GM23338 (cell line): Measurements from ENCODE around the gene AP5Z1. TPM values are rescaled to one million over a fixed set of nuclear protein-coding genes. Genes with fewer than 3 reads are reported as not detected.

Experiments
- ATAC-seq: fragments of 200-7000 bp; cut with Tn5 transposase; 3 replicates; pipeline ENCODE4 v1.9.1; 2020
- DNase-seq: peaks from one replicate; pipeline ENCODE4 v3.0.0-alpha.2; 2015; ENCODE audit warnings: low spot score
- H2AFZ ChIP-seq: fragments of 200-600 bp; sonication (generic); 2 replicates; pipeline ENCODE4 v1.8.0; 2016; ENCODE audit warnings: antibody characterized with exemption, mild to moderate bottlenecking, moderate library complexity
- H3F3A ChIP-seq: fragments of 200-600 bp; sonication (generic); replicated peaks from 2 replicates; pipeline ENCODE4 v1.8.0; 2017; ENCODE audit warnings: antibody characterized with exemption, mixed run types, low read depth
- H3K27ac ChIP-seq: fragments of 200-600 bp; sonication (generic); 2 replicates; pipeline ENCODE4 v1.6.1; 2016; ENCODE audit warnings: low read depth
- H3K27me3 ChIP-seq: fragments of 200-600 bp; sonication (generic); 2 replicates; pipeline ENCODE4 v1.8.0; 2016; ENCODE audit warnings: mild to moderate bottlenecking, mixed run types, moderate library complexity; ENCODE audit not compliant: insufficient read depth
- H3K36me3 ChIP-seq: fragments of 200-600 bp; sonication (generic); 2 replicates; pipeline ENCODE4 v1.8.0; 2016; ENCODE audit warnings: mild to moderate bottlenecking; ENCODE audit not compliant: insufficient read depth
- H3K4me1 ChIP-seq: fragments of 200-600 bp; sonication (generic); 2 replicates; pipeline ENCODE4 v1.8.0; 2016; ENCODE audit warnings: mild to moderate bottlenecking, moderate library complexity; ENCODE audit not compliant: insufficient read depth
- H3K4me2 ChIP-seq: fragments of 200-600 bp; sonication (generic); 2 replicates; pipeline ENCODE4 v1.7.1; 2017; ENCODE audit warnings: mixed run types
- H3K4me3 ChIP-seq: fragments of 200-600 bp; sonication (generic); 2 replicates; pipeline ENCODE4 v1.6.1; 2016; ENCODE audit warnings: mixed run types
- H3K79me2 ChIP-seq: fragments of 200-600 bp; sonication (generic); replicated peaks from 2 replicates; pipeline ENCODE4 v1.8.0; 2017; ENCODE audit warnings: mild to moderate bottlenecking; ENCODE audit not compliant: insufficient read depth
- H3K9me2 ChIP-seq: fragments of 200-600 bp; sonication (generic); 2 replicates; pipeline ENCODE4 v1.8.0; 2017; ENCODE audit not compliant: insufficient read depth
- H4K20me1 ChIP-seq: fragments of 200-600 bp; sonication (generic); replicated peaks from 2 replicates; pipeline ENCODE4 v1.8.0; 2017; ENCODE audit warnings: mild to moderate bottlenecking; ENCODE audit not compliant: insufficient read depth
- H3K27ac Mint-ChIP-seq: 2 replicates; pipeline ENCODE4 v1.8.0; 2020; ENCODE audit warnings: inconsistent platforms, mild to moderate bottlenecking, moderate library complexity, mixed read lengths
- H3K27me3 Mint-ChIP-seq: 3 replicates; pipeline ENCODE4 v1.8.0; 2022; ENCODE audit warnings: low read depth, mild to moderate bottlenecking, moderate library complexity, mixed read lengths, inconsistent platforms; ENCODE audit not compliant: insufficient read depth, poor library complexity
- H3K36me3 Mint-ChIP-seq: 3 replicates; pipeline ENCODE4 v1.8.0; 2021; ENCODE audit warnings: low read depth, mild to moderate bottlenecking, inconsistent platforms, moderate library complexity, mixed read lengths
- H3K4me1 Mint-ChIP-seq: 3 replicates; pipeline ENCODE4 v1.8.0; 2020; ENCODE audit warnings: mild to moderate bottlenecking, inconsistent platforms, mixed read lengths
- H3K4me3 Mint-ChIP-seq: 3 replicates; pipeline ENCODE4 v1.8.0; 2021; ENCODE audit warnings: moderate library complexity, mild to moderate bottlenecking, inconsistent platforms, mixed read lengths
- H3K9me3 Mint-ChIP-seq: 3 replicates; pipeline ENCODE4 v1.8.0; 2020; ENCODE audit warnings: moderate library complexity, mild to moderate bottlenecking, inconsistent platforms, mixed read lengths
- CREB1 ChIP-seq: fragments of 250-450 bp; sonication (Bioruptor Pico); IDR thresholded peaks from 2 replicates; pipeline ENCODE4 v1.5.0; 2020; ENCODE audit warnings: low read depth, mild to moderate bottlenecking, moderate library complexity
- EZH2 ChIP-seq: fragments of 200-600 bp; sonication (generic); IDR thresholded peaks from one replicate; pipeline ENCODE4 v1.8.0; 2017; ENCODE audit warnings: antibody characterized with exemption, mild to moderate bottlenecking, low read depth; ENCODE audit not compliant: unreplicated experiment
- EZH2phosphoT487 ChIP-seq: fragments of 200-600 bp; sonication (generic); IDR thresholded peaks from one replicate; pipeline ENCODE4 v1.8.1; 2018; ENCODE audit warnings: antibody characterized with exemption; ENCODE audit not compliant: unreplicated experiment
- JUNB ChIP-seq: IDR thresholded peaks from one replicate; pipeline ENCODE4 v1.6.1; 2016; ENCODE audit warnings: antibody characterized with exemption; ENCODE audit not compliant: unreplicated experiment
- NANOG ChIP-seq: IDR thresholded peaks from 2 replicates; pipeline ENCODE4 v1.6.1; 2016; ENCODE audit warnings: antibody characterized with exemption, borderline replicate concordance
- POLR2AphosphoS5 ChIP-seq: IDR thresholded peaks from 2 replicates; pipeline ENCODE4 v1.6.1; 2016; ENCODE audit warnings: antibody characterized with exemption, low read depth
- STAT1 ChIP-seq: IDR thresholded peaks from one replicate; pipeline ENCODE4 v1.6.1; 2016; ENCODE audit warnings: antibody characterized with exemption; ENCODE audit not compliant: unreplicated experiment
- ZNF331 ChIP-seq: fragments of 250-450 bp; sonication (Bioruptor Pico); IDR thresholded peaks from 2 replicates; pipeline ENCODE4 v1.5.0; 2020; ENCODE audit warnings: low read depth, mild to moderate bottlenecking, moderate library complexity
- polyA plus RNA-seq: library from polyadenylated mRNA; unstranded; fragments of >200 nt; fragmentation: Nextera tagmentation; extraction: Ambion mirVana; gene quantifications from 2 replicates; pipeline ENCODE4 v1.2.1, GENCODE V29; 2016
- total RNA-seq: library from RNA; depleted of rRNA; stranded (reverse); fragments of >200 nt; shearing (Covaris generic); gene quantifications from 2 replicates; pipeline ENCODE4 v1.2.3, GENCODE V29; 2014
- TF ChIP-seq, protein P1 (sequence below): fragments of 250-450 bp; sonication (Bioruptor Pico); IDR thresholded peaks from 2 replicates; pipeline ENCODE4 v1.5.0; 2020; ENCODE audit warnings: mild to moderate bottlenecking, moderate library complexity
- TF ChIP-seq, protein P2 (sequence below), 2 experiments: fragments of 200-600 bp in 1 of 2; sonication (generic) in 1 of 2; conservative IDR thresholded peaks; 2 replicates each; pipeline versions ENCODE4 v1.5.1 to v1.6.1; 2016 to 2017; ENCODE audit warnings: antibody characterized with exemption in 2 of 2, low read depth in 2 of 2, mild to moderate bottlenecking in 2 of 2, moderate library complexity in 1 of 2
- TF ChIP-seq, protein P3 (sequence below): IDR thresholded peaks from one replicate; pipeline ENCODE4 v1.6.1; 2018; ENCODE audit warnings: antibody characterized with exemption; ENCODE audit not compliant: unreplicated experiment
- TF ChIP-seq, protein P4 (sequence below): IDR thresholded peaks from 2 replicates; pipeline ENCODE4 v1.6.1; 2016; ENCODE audit warnings: antibody characterized with exemption

The AP5Z1 gene
- total and polyA plus RNA-seq, 2 experiments from 2014 or later, result 16.3 to 31.2 TPM

DNA sequence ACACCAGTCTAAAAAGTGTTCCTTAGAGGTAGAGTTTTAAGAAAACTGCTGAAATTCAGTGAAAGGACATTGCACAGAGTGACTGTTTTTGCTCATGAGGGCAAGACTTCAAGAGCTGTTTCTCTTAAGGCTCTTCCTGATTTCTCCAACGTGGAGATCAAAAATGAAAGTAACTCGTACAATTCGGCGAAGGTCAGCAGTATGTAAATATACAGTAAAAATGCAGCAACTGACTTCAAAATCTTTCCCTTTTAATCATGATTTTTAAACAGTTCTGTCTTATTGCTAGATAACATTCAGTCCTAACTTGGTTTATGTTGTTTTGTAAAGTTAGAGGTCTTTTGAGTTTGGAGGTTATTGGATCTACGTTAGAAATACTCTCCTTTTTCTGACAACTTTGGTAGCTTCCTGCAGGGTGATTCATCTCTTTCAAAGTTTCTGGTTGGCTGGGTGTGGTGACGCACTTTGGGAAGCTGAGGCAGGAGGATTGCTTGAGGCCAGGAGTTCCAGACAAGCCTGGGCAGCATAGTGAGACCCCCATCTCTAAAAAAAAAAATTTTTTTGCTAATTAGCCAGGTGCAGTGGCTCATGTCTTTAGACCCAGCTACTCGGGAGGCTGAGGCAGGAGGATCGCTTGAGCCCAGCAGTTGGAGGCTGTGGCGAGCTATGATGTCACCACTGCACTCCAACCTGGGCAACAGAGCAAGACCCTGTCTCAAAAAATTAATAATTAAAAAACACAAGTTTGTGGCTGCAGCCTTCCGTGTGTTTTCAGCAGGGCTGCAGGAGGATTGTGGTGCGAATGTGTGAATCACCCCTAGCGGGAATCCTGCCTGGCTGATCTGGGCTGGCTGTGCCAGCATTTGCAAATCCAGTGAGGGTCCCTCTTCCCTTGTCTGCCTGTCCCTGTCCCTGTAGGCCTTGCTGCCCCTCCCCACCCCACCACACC lies 29.2 kb upstream of the AP5Z1 start:
- Histone ChIP-seq H3K4me3 (peak overlapping the region; percentile 46; the same call in 1 of the 2 replicates), H3F3A (peaks cover 6% of the 10 kb centered on the region; the same call in 1 of the 2 replicates), H3K79me2 (0 out of 2 replicates have a peak, but pooled peaks cover 10% of the 10 kb centered on the region), H3K4me2 (peak overlapping the region; percentile 80; the same call in 1 of the 2 replicates), H3K9me2 (no peaks in the 10 kb centered on the region), H3K27me3 (peaks cover 34% of the 10 kb centered on the region), H3K4me1 (peaks cover 15% of the 10 kb centered on the region), H3K27ac (no peak overlapping the region), H4K20me1 (peaks cover 20% of the 10 kb centered on the region), H2AFZ (no peak overlapping the region), H3K36me3 (no peaks in the 10 kb centered on the region)
- ATAC-seq (no peak), DNase-seq (no peak)
- Mint-ChIP-seq H3K4me3 (no peak overlapping the region; the same call in 2 of the 3 replicates), H3K27ac (no peak overlapping the region), H3K27me3 (peaks cover 39% of the 10 kb centered on the region), H3K4me1 (peaks cover 24% of the 10 kb centered on the region), H3K9me3 (no peaks in the 10 kb centered on the region), H3K36me3 (peaks cover 28% of the 10 kb centered on the region)
- TF ChIP-seq ZNF331 (CRISPR knock-in tag), result no peak
- TF ChIP-seq, protein P1, sequence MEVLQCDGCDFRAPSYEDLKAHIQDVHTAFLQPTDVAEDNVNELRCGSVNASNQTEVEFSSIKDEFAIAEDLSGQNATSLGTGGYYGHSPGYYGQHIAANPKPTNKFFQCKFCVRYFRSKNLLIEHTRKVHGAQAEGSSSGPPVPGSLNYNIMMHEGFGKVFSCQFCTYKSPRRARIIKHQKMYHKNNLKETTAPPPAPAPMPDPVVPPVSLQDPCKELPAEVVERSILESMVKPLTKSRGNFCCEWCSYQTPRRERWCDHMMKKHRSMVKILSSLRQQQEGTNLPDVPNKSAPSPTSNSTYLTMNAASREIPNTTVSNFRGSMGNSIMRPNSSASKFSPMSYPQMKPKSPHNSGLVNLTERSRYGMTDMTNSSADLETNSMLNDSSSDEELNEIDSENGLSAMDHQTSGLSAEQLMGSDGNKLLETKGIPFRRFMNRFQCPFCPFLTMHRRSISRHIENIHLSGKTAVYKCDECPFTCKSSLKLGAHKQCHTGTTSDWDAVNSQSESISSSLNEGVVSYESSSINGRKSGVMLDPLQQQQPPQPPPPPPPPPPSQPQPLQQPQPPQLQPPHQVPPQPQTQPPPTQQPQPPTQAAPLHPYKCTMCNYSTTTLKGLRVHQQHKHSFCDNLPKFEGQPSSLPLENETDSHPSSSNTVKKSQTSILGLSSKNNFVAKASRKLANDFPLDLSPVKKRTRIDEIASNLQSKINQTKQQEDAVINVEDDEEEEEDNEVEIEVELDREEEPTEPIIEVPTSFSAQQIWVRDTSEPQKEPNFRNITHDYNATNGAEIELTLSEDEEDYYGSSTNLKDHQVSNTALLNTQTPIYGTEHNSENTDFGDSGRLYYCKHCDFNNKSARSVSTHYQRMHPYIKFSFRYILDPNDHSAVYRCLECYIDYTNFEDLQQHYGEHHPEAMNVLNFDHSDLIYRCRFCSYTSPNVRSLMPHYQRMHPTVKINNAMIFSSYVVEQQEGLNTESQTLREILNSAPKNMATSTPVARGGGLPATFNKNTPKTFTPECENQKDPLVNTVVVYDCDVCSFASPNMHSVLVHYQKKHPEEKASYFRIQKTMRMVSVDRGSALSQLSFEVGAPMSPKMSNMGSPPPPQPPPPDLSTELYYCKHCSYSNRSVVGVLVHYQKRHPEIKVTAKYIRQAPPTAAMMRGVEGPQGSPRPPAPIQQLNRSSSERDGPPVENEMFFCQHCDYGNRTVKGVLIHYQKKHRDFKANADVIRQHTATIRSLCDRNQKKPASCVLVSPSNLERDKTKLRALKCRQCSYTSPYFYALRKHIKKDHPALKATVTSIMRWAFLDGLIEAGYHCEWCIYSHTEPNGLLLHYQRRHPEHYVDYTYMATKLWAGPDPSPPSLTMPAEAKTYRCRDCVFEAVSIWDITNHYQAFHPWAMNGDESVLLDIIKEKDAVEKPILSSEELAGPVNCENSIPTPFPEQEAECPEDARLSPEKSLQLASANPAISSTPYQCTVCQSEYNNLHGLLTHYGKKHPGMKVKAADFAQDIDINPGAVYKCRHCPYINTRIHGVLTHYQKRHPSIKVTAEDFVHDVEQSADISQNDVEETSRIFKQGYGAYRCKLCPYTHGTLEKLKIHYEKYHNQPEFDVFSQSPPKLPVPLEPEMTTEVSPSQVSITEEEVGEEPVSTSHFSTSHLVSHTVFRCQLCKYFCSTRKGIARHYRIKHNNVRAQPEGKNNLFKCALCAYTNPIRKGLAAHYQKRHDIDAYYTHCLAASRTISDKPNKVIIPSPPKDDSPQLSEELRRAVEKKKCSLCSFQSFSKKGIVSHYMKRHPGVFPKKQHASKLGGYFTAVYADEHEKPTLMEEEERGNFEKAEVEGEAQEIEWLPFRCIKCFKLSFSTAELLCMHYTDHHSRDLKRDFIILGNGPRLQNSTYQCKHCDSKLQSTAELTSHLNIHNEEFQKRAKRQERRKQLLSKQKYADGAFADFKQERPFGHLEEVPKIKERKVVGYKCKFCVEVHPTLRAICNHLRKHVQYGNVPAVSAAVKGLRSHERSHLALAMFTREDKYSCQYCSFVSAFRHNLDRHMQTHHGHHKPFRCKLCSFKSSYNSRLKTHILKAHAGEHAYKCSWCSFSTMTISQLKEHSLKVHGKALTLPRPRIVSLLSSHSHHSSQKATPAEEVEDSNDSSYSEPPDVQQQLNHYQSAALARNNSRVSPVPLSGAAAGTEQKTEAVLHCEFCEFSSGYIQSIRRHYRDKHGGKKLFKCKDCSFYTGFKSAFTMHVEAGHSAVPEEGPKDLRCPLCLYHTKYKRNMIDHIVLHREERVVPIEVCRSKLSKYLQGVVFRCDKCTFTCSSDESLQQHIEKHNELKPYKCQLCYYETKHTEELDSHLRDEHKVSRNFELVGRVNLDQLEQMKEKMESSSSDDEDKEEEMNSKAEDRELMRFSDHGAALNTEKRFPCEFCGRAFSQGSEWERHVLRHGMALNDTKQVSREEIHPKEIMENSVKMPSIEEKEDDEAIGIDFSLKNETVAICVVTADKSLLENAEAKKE (CRISPR knock-in tag), result no peak
- no peak for TF ChIP-seq JUNB
- TF ChIP-seq, protein P2, sequence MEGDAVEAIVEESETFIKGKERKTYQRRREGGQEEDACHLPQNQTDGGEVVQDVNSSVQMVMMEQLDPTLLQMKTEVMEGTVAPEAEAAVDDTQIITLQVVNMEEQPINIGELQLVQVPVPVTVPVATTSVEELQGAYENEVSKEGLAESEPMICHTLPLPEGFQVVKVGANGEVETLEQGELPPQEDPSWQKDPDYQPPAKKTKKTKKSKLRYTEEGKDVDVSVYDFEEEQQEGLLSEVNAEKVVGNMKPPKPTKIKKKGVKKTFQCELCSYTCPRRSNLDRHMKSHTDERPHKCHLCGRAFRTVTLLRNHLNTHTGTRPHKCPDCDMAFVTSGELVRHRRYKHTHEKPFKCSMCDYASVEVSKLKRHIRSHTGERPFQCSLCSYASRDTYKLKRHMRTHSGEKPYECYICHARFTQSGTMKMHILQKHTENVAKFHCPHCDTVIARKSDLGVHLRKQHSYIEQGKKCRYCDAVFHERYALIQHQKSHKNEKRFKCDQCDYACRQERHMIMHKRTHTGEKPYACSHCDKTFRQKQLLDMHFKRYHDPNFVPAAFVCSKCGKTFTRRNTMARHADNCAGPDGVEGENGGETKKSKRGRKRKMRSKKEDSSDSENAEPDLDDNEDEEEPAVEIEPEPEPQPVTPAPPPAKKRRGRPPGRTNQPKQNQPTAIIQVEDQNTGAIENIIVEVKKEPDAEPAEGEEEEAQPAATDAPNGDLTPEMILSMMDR (conservative IDR thresholded peaks at IDR 0.05; ENCODE audit: low read depth in 2 of 2), result no peak
- TF ChIP-seq, protein P3, sequence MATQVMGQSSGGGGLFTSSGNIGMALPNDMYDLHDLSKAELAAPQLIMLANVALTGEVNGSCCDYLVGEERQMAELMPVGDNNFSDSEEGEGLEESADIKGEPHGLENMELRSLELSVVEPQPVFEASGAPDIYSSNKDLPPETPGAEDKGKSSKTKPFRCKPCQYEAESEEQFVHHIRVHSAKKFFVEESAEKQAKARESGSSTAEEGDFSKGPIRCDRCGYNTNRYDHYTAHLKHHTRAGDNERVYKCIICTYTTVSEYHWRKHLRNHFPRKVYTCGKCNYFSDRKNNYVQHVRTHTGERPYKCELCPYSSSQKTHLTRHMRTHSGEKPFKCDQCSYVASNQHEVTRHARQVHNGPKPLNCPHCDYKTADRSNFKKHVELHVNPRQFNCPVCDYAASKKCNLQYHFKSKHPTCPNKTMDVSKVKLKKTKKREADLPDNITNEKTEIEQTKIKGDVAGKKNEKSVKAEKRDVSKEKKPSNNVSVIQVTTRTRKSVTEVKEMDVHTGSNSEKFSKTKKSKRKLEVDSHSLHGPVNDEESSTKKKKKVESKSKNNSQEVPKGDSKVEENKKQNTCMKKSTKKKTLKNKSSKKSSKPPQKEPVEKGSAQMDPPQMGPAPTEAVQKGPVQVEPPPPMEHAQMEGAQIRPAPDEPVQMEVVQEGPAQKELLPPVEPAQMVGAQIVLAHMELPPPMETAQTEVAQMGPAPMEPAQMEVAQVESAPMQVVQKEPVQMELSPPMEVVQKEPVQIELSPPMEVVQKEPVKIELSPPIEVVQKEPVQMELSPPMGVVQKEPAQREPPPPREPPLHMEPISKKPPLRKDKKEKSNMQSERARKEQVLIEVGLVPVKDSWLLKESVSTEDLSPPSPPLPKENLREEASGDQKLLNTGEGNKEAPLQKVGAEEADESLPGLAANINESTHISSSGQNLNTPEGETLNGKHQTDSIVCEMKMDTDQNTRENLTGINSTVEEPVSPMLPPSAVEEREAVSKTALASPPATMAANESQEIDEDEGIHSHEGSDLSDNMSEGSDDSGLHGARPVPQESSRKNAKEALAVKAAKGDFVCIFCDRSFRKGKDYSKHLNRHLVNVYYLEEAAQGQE, result no peak
- TF ChIP-seq, protein P4, sequence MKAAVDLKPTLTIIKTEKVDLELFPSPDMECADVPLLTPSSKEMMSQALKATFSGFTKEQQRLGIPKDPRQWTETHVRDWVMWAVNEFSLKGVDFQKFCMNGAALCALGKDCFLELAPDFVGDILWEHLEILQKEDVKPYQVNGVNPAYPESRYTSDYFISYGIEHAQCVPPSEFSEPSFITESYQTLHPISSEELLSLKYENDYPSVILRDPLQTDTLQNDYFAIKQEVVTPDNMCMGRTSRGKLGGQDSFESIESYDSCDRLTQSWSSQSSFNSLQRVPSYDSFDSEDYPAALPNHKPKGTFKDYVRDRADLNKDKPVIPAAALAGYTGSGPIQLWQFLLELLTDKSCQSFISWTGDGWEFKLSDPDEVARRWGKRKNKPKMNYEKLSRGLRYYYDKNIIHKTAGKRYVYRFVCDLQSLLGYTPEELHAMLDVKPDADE, result no peak
- TF ChIP-seq EZH2phosphoT487, result no peak
- TF ChIP-seq EZH2, result no peak
- TF ChIP-seq NANOG, result no peak
- TF ChIP-seq CREB1 (CRISPR knock-in tag), result no peak
- TF ChIP-seq POLR2AphosphoS5, result no peak
- no peak for TF ChIP-seq STAT1
